ENCODE measurements around the gene TTLL12.

The TTLL12 gene

GRCh38 chr22:43158778-43159483 lies 28.0 kb downstream of the TTLL12 start:
- peaks cover 0 to 16% of the 10 kb centered on the region in 2 donors for H3K36me3 ChIP-seq (ENCODE audit: control insufficient read depth in 1 of 2, insufficient read depth in 2 of 2, low read length in 2 of 2)
- no peak overlapping the region for H3K27ac ChIP-seq (ENCODE audit: low read length)
- peaks cover 0 to 12% of the 10 kb centered on the region in 2 donors for H3K4me1 ChIP-seq (ENCODE audit: control insufficient read depth in 1 of 2, insufficient read depth in 2 of 2, low read length in 2 of 2)

GRCh38 chr22:43157874-43158546 lies 28.9 kb downstream of the TTLL12 start:
- Histone ChIP-seq H3K9me3 (ENCODE audit: control insufficient read depth in 1 of 2, low read length in 2 of 2) (no peaks in the 10 kb centered on the region), H3K4me1 (ENCODE audit: control insufficient read depth in 1 of 2, insufficient read depth in 2 of 2, low read length in 2 of 2) (peaks cover 0 to 9% of the 10 kb centered on the region in 2 donors), H3K27me3 (ENCODE audit: low read depth, low read length) (no peaks in the 10 kb centered on the region), H3K27ac (ENCODE audit: low read length) (no peak overlapping the region), H3K4me3 (ENCODE audit: low read depth in 1 of 2, low read length in 2 of 2) (no peak overlapping the region), H3K36me3 (ENCODE audit: control insufficient read depth in 1 of 2, insufficient read depth in 2 of 2, low read length in 2 of 2) (peaks cover 0 to 16% of the 10 kb centered on the region in 2 donors)

More at GRCh38 chr22:43158778-43159483, 28.0 kb downstream of the TTLL12 start:
- H3K4me3 ChIP-seq (ENCODE audit: low read depth in 1 of 2, low read length in 2 of 2) = no peak overlapping the region
- no peaks in the 10 kb centered on the region for H3K9me3 ChIP-seq (ENCODE audit: control insufficient read depth in 1 of 2, low read length in 2 of 2)
- H3K27me3 ChIP-seq (ENCODE audit: low read depth, low read length) = no peaks in the 10 kb centered on the region

GRCh38 chr22:43156413-43156812 lies 30.5 kb downstream of the TTLL12 start:
- H3K4me3 ChIP-seq (ENCODE audit: low read depth in 1 of 2, low read length in 2 of 2) = no peak overlapping the region
- H3K27ac ChIP-seq (ENCODE audit: low read length) = no peak overlapping the region
- H3K36me3 ChIP-seq (ENCODE audit: control insufficient read depth in 1 of 2, insufficient read depth in 2 of 2, low read length in 2 of 2) = peaks cover 0 to 7% of the 10 kb centered on the region in 2 donors
- H3K9me3 ChIP-seq (ENCODE audit: control insufficient read depth in 1 of 2, low read length in 2 of 2) = no peaks in the 10 kb centered on the region
- H3K27me3 ChIP-seq (ENCODE audit: low read depth, low read length) = no peaks in the 10 kb centered on the region
- H3K4me1 ChIP-seq (ENCODE audit: control insufficient read depth in 1 of 2, insufficient read depth in 2 of 2, low read length in 2 of 2) = peaks cover 0 to 16% of the 10 kb centered on the region in 2 donors

- Histone ChIP-seq H3K36me3 (ENCODE audit: control insufficient read depth in 1 of 2, insufficient read depth in 2 of 2, low read length in 2 of 2) (peaks cover 0 to 2% of the 10 kb centered on the region in 2 donors), H3K27me3 (ENCODE audit: low read depth, low read length) (no peaks in the 10 kb centered on the region), H3K9me3 (ENCODE audit: control insufficient read depth in 1 of 2, low read length in 2 of 2) (no peaks in the 10 kb centered on the region), H3K27ac (ENCODE audit: low read length) (no peak overlapping the region), H3K4me1 (ENCODE audit: control insufficient read depth in 1 of 2, insufficient read depth in 2 of 2, low read length in 2 of 2) (peaks cover 0 to 16% of the 10 kb centered on the region in 2 donors), H3K4me3 (ENCODE audit: low read depth in 1 of 2, low read length in 2 of 2) (no peak overlapping the region)
Observed at GRCh38 chr22:43155789-43156188, 31.1 kb downstream of the TTLL12 start.

- H3K27ac ChIP-seq (ENCODE audit: low read length) = no peak overlapping the region
Observed at GRCh38 chr22:43154887-43155536, 31.9 kb downstream of the TTLL12 start.

GRCh38 chr22:43153899-43154298 lies 33.0 kb downstream of the TTLL12 start:
- Histone ChIP-seq H3K27me3 (ENCODE audit: low read depth, low read length) (no peaks in the 10 kb centered on the region), H3K9me3 (ENCODE audit: control insufficient read depth in 1 of 2, low read length in 2 of 2) (no peaks in the 10 kb centered on the region), H3K27ac (ENCODE audit: low read length) (no peak overlapping the region), H3K4me3 (ENCODE audit: low read depth in 1 of 2, low read length in 2 of 2) (no peak overlapping the region), H3K36me3 (ENCODE audit: control insufficient read depth in 1 of 2, insufficient read depth in 2 of 2, low read length in 2 of 2) (no peaks in the 10 kb centered on the region), H3K4me1 (ENCODE audit: control insufficient read depth in 1 of 2, insufficient read depth in 2 of 2, low read length in 2 of 2) (peaks cover 0 to 19% of the 10 kb centered on the region in 2 donors)

More at GRCh38 chr22:43154887-43155536, 31.9 kb downstream of the TTLL12 start:
- Histone ChIP-seq H3K27me3 (ENCODE audit: low read depth, low read length) (no peaks in the 10 kb centered on the region), H3K4me3 (ENCODE audit: low read depth in 1 of 2, low read length in 2 of 2) (no peak overlapping the region), H3K36me3 (ENCODE audit: control insufficient read depth in 1 of 2, insufficient read depth in 2 of 2, low read length in 2 of 2) (no peaks in the 10 kb centered on the region), H3K4me1 (ENCODE audit: control insufficient read depth in 1 of 2, insufficient read depth in 2 of 2, low read length in 2 of 2) (peaks cover 0 to 19% of the 10 kb centered on the region in 2 donors), H3K9me3 (ENCODE audit: control insufficient read depth in 1 of 2, low read length in 2 of 2) (no peaks in the 10 kb centered on the region)

GRCh38 chr22:43152357-43153071 lies 34.4 kb downstream of the TTLL12 start:
- Histone ChIP-seq H3K27me3 (ENCODE audit: low read depth, low read length) (no peaks in the 10 kb centered on the region), H3K27ac (ENCODE audit: low read length) (peak overlapping the region; percentile 72), H3K9me3 (ENCODE audit: control insufficient read depth in 1 of 2, low read length in 2 of 2) (no peaks in the 10 kb centered on the region), H3K4me1 (ENCODE audit: control insufficient read depth in 1 of 2, insufficient read depth in 2 of 2, low read length in 2 of 2) (peaks cover 0 to 19% of the 10 kb centered on the region in 2 donors), H3K36me3 (ENCODE audit: control insufficient read depth in 1 of 2, insufficient read depth in 2 of 2, low read length in 2 of 2) (no peaks in the 10 kb centered on the region), H3K4me3 (ENCODE audit: low read depth in 1 of 2, low read length in 2 of 2) (peak overlapping the region; percentile 74 to 86)

GRCh38 chr22:43152003-43152356 lies 35.0 kb downstream of the TTLL12 start:
- Histone ChIP-seq H3K27ac (ENCODE audit: low read length) (peak overlapping the region; percentile 72), H3K27me3 (ENCODE audit: low read depth, low read length) (no peaks in the 10 kb centered on the region), H3K36me3 (ENCODE audit: control insufficient read depth in 1 of 2, insufficient read depth in 2 of 2, low read length in 2 of 2) (no peaks in the 10 kb centered on the region), H3K4me3 (ENCODE audit: low read depth in 1 of 2, low read length in 2 of 2) (peak overlapping the region; percentile 74 to 86), H3K9me3 (ENCODE audit: control insufficient read depth in 1 of 2, low read length in 2 of 2) (no peaks in the 10 kb centered on the region), H3K4me1 (ENCODE audit: control insufficient read depth in 1 of 2, insufficient read depth in 2 of 2, low read length in 2 of 2) (peaks cover 0 to 19% of the 10 kb centered on the region in 2 donors)

- peaks cover 0 to 19% of the 10 kb centered on the region in 2 donors for H3K4me1 ChIP-seq (ENCODE audit: control insufficient read depth in 1 of 2, insufficient read depth in 2 of 2, low read length in 2 of 2)
- H3K27me3 ChIP-seq (ENCODE audit: low read depth, low read length) = no peaks in the 10 kb centered on the region
- H3K36me3 ChIP-seq (ENCODE audit: control insufficient read depth in 1 of 2, insufficient read depth in 2 of 2, low read length in 2 of 2) = no peaks in the 10 kb centered on the region
- H3K9me3 ChIP-seq (ENCODE audit: control insufficient read depth in 1 of 2, low read length in 2 of 2) = no peaks in the 10 kb centered on the region
- H3K4me3 ChIP-seq (ENCODE audit: low read depth in 1 of 2, low read length in 2 of 2) = peak within 1 kb of the TSS; percentile 74 to 86
- H3K27ac ChIP-seq (ENCODE audit: low read length) = peak within 1 kb of the TSS; percentile 72
Observed at GRCh38 chr22:43151251-43152002, 35.5 kb downstream of the TTLL12 start, which contains the start of gene TSPO. Gene TSPO (plus strand): TSS chr22:43151559. CDS start chr22:43159239, 7,680 bp downstream.

GRCh38 chr22:43150731-43151206 lies 36.2 kb downstream of the TTLL12 start:
- Histone ChIP-seq H3K4me1 (ENCODE audit: control insufficient read depth in 1 of 2, insufficient read depth in 2 of 2, low read length in 2 of 2) (peaks cover 0 to 19% of the 10 kb centered on the region in 2 donors), H3K27me3 (ENCODE audit: low read depth, low read length) (no peaks in the 10 kb centered on the region)

More at GRCh38 chr22:43150731-43151206, 36.2 kb downstream of the TTLL12 start:
- peak overlapping the region; percentile 60 to 86 for H3K4me3 ChIP-seq (ENCODE audit: low read depth in 1 of 2, low read length in 2 of 2)
- no peaks in the 10 kb centered on the region for H3K9me3 ChIP-seq (ENCODE audit: control insufficient read depth in 1 of 2, low read length in 2 of 2)
- H3K27ac ChIP-seq (ENCODE audit: low read length) = no peak overlapping the region
- no peaks in the 10 kb centered on the region for H3K36me3 ChIP-seq (ENCODE audit: control insufficient read depth in 1 of 2, insufficient read depth in 2 of 2, low read length in 2 of 2)

Data from muscle layer of duodenum (tissue), 2 donors.